ENCODE data around the gene TRIO.
A peak's percentile ranks its signal among the peaks of the same experiment; 100 is the strongest.

TRIO gene

DNA sequence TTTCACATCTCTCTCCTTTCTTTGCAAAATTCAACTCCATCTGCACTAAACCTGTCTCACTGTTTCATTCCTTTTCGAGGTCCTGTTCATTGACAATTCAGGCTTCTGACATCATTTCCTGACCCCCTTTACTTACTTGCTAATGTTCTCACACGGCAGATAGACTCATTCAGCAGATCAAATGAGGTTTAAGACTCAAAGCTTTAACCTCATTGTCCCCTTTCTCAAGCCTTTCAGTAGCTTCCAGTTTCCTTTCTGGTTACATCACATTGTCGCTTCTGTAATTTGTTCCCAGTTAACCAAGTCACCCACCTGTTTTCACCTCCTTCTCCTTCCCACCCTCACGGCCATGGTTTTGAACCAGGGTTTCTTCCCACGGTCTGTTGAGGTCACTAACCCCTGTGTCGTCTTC is 295.1 kb downstream of the TRIO start:
- no peak for DNase-seq (ENCODE audit: low spot score)

DNA sequence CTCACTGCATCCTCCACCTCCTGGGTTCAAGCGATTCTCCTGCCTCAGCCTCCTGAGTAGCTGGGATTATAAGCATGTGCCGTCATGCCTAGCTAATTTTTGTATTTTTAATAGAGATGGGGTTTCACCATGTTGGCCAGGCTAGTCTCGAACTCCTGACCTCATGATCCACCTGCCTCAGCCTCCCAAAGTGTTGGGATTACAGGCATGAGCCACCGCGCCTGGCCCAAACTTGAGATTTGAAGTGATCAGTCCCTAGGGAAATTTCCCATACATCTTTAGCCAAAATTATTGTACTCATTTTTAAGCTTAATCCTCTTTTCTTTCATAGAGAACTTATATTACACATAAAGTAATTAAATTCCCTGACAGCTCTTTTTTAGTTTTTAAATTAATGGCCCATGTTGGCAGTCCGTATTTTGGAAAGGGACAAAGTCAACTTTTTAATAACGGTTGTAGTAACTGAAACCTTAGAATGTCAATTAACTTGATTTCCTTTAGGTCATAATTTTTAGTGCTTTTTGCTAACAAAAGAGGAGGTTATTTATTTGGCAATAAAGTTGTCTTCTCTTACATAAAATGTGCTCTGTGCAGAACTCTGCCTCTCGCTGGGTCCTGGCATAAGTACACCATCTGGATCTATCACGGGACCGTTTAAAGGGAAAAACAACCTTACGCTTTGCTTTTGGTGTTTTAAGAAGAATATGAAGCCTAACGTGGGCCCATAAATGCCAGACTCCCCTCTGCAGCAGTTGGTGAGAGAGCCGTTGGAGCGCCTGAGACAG is 296.1 kb downstream of the TRIO start:
- DNase-seq (ENCODE audit: low spot score): no peak

GRCh38 chr5:14440223-14440581 is 297.1 kb downstream of the TRIO start:
- DNase-seq (ENCODE audit: low spot score): no peak

DNA sequence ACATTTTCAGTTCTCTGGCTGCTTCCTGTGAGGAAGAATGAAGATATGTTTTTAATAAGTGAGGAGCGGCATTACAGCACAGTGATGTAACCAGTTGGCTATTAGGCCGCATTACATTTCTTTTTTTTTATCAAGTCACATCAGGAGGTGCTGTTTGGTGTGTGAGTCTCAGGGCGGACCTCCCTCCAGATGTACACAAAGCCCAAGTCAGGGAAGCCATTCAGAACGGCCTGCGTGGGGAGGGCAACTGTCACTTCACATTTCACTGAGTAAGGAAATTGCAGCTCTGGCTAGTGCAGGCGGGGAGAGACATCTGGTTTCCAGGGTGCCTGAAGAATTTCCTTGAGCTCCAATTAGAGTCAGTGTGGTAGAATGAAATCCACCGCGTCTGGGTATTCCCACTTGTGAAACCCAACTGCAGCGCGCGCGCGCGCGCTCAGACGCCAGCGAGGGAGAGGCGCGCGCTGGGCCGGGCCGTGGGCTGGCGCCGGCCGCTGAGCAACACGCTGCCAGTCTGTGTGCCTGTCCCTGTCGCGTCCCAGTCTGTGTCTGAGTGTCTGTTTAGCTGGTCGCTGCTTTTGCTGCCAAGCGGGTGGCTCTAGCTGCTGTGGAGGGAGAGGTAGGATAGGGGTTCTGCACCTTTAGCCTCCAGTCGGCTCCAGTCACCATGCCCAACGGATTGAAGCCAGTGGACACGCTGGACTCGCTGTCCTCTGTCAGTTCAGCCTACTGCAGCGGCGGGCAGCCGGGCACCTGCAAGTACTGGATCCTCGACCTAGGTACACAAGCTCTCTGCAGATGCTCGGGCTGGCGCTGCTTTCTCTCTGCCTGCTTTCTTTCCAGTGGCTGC is 297.7 kb downstream of the TRIO start:
- peak; percentile 85 for DNase-seq (ENCODE audit: low spot score)

DNA sequence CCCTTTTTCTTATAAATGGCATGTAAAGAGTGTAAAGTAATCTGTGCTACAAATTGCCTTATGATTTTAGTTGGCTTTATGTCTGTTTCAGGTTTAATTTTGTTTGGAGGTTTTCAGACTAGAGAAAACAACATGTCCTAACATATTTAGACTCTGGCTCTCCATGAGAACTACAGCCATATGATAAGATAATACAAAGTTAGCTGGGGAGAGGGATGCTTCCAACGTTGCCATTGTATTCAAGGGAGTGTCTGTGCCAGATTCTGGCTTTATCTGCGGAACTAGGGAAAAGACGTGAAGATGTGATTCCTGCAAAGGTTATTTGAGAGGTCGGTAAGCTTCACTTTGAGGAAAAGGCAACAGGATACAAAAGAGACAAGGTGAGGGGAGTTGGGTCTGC is 298.5 kb downstream of the TRIO start:
- no peak for DNase-seq (ENCODE audit: low spot score)

DNA sequence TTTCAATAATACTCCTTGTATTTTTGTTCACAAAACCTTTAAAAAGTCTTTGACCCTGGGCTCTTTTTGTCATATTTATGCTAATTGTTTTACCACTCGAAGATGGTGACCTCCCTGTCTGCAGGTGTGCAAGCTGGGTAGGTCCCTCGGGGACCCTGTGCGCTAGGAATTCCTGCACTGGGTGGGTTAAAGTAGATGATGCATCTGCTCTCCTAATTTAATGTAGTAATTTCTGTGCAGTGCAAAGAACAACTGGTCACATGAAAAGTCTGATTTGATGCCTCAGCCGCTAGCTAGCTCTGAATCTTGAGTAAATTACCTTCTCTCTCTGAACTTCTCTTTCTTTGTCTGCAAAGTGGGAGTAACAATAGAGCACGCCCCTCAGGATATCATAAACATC is 299.4 kb downstream of the TRIO start:
- no peak for DNase-seq (ENCODE audit: low spot score)

- no peak for DNase-seq (ENCODE audit: low spot score)
These were observed 300.5 kb downstream of the TRIO start for GRCh38 chr5:14443671-14444093.

- DNase-seq (ENCODE audit: low spot score): no peak
These were observed 301.0 kb downstream of the TRIO start for GRCh38 chr5:14444161-14444560.

- no peak for DNase-seq (ENCODE audit: low spot score)
These were observed 301.9 kb downstream of the TRIO start for GRCh38 chr5:14445013-14445412.

GRCh38 chr5:14445576-14446290 is 302.6 kb downstream of the TRIO start:
- no peak for DNase-seq (ENCODE audit: low spot score)

GRCh38 chr5:14447958-14448911 is 305.1 kb downstream of the TRIO start:
- DNase-seq (ENCODE audit: low spot score): no peak

- peak; percentile 58 for DNase-seq (ENCODE audit: low spot score)
These were observed 306.0 kb downstream of the TRIO start for GRCh38 chr5:14449052-14449661.

DNA sequence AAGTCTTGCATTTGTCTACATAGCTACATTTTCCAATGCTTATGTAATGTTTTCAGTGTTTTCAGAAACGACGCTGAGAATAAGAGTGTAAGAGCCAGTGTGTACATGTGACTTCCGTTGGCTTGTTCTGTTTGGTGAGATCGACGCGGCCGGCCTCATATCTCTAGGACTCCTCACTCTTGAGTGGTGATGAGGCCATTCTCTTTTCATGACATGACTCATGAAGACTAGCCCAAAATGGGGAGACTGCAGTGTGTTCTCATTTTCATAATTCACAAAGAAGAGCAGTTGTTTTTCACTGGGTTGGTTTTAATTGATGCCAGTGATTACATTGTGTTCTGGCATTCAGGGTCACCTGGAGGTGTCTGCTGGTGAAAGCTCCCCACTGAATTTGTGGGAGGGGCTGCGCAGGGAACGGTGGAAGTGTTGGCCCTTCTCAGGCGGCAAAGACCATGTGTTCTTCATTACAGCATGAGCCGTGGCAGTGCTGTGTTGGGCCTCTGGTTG is 306.9 kb downstream of the TRIO start:
- peak; percentile 79 for DNase-seq (ENCODE audit: low spot score)

DNA sequence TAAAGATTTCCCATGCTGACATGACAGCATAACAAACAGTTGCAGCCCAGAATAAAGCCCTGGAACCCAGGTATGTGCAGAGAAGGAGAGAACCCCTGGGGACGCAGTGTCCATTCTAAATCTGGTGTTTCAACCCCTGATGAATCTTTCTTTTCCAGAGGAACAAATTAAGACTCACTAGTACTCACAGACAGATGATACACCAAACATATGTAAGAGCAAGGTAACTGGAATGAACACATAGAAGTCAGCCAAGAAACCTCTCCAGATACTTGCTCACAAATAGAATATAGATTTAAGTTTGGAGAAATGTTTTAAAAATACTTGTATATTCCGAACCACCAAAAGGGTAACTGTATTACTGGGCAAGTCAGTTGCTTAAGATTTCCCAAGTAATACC is 307.6 kb downstream of the TRIO start:
- DNase-seq (ENCODE audit: low spot score): no peak

GRCh38 chr5:14451871-14452270 is 308.7 kb downstream of the TRIO start:
- no peak for DNase-seq (ENCODE audit: low spot score)

GRCh38 chr5:14452685-14453454 is 309.7 kb downstream of the TRIO start:
- DNase-seq (ENCODE audit: low spot score): no peak

DNA sequence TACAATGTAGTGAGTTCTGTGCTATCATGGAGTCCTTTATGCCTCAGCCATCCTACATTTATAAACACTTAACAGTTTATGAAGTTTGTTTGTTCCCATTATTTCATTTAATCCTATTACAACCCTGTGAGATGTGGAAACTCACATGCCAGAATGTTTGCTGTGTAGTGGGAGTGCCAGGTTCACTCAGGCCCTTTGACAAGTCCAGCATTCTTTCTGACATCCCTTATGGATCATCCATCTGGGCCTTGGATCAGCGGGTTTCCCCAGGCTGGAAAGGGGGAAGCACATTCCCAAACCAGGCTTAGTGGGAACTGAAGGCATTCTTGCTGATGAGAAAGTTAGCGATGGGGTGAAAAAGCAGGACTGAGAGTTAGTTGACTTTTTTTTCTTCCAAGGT is 310.3 kb downstream of the TRIO start:
- DNase-seq (ENCODE audit: low spot score): no peak

DNA sequence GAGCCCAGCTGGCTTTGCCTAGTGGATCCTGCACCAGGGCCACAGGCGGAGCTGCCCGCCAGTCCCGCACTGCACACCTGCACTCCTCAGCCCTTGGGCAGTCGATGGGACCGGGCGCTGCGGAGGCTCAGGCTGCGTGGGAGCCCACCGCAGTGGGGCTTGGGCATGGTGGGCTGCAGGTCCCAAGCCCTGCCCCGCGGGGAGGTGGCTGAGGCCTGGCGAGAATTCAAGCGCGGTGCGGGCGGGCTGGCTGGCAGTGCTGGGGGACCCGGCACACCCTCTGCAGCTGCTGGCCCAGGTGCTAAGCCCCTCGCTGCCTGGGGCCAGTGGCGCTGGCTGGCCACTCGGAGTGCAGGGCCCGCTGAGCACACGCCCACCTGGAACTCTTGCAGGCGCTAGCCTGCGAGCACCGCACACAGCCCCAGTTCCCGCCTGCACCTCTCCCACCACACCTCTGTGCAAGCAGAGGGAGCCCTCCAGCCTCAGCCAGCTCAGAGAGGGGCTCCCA is 312.7 kb downstream of the TRIO start:
- no peak for DNase-seq (ENCODE audit: low spot score)

DNA sequence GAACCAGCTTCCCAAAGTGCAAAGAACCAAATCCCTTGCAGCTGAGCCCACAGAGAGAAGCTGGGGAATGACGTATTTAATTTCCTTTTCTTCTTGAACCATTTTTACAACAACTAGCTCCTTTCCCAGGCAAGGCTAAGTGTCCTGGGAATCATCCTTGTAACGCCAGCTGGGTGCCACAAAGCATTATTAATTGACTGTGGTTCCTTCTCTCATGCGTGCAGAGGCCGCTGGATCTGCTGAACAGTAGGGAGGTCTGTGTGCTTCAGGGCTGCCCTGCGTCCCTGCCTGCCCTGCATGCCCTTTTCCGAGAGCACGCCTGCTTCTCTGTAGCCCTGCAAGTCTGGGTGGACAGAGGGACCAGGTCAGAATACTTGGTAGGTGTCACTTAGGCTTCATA is 314.3 kb downstream of the TRIO start:
- DNase-seq (ENCODE audit: low spot score): no peak

DNA sequence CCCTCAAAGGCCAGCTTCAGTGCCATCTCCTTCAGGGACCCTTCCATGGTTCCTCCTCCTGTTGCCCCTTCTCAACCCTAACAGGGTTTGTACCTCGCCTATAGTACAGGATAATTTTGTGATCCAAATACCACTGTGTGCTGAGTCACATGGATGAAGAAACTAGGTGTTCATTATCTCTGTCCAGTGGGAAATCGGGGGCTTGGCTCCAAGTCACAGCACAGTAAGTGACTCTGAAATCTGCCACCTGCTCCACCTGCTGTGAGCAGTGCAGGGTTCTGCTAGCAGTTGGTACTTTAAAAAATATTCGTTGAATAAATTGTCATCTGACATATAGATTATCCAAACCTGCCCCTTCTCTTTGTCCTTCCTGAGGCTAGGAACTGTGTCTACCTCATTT is 315.3 kb downstream of the TRIO start:
- no peak for DNase-seq (ENCODE audit: low spot score)
